H9 (cell line): ENCODE results near the gene SLC51A. TPM values are rescaled to one million over a fixed set of nuclear protein-coding genes. Genes with fewer than 3 reads are reported as not detected.

Experiments
- DNase-seq: peaks from one replicate; pipeline ENCODE4 v3.0.0-alpha.2; 2017
- H2AFZ ChIP-seq: one replicate; pipeline ENCODE4 v1.6.1; 2013; ENCODE audit warnings: mild to moderate bottlenecking, low read length, control low read depth, moderate library complexity
- H2AK5ac ChIP-seq: 2 replicates; pipeline ENCODE4 v1.6.1; 2013; ENCODE audit warnings: low read length, control low read depth, mixed read lengths; ENCODE audit not compliant: insufficient read length
- H2BK120ac ChIP-seq: one replicate; pipeline ENCODE4 v1.6.1; 2013; ENCODE audit warnings: low read depth, mild to moderate bottlenecking, low read length, control low read depth, inconsistent platforms; ENCODE audit not compliant: poor library complexity, severe bottlenecking
- H2BK12ac ChIP-seq: 2 replicates; pipeline ENCODE4 v1.6.1; 2013; ENCODE audit warnings: low read length, control low read depth, mixed read lengths, low read depth; ENCODE audit not compliant: insufficient read length
- H2BK15ac ChIP-seq: 2 replicates; pipeline ENCODE4 v1.6.1; 2013; ENCODE audit warnings: low read depth, low read length, control low read depth
- H2BK20ac ChIP-seq: one replicate; pipeline ENCODE4 v1.6.1; 2013; ENCODE audit warnings: low read depth, mild to moderate bottlenecking, low read length, control low read depth, inconsistent platforms; ENCODE audit not compliant: poor library complexity, severe bottlenecking
- H2BK5ac ChIP-seq: 2 replicates; pipeline ENCODE4 v1.6.1; 2013; ENCODE audit warnings: low read length, control low read depth, mixed read lengths; ENCODE audit not compliant: insufficient read length
- H3K14ac ChIP-seq: 2 replicates; pipeline ENCODE4 v1.6.1; 2013; ENCODE audit warnings: low read length, control low read depth; ENCODE audit not compliant: insufficient read depth
- H3K18ac ChIP-seq: 2 replicates; pipeline ENCODE4 v1.6.1; 2013; ENCODE audit warnings: low read depth, mild to moderate bottlenecking, mixed read lengths, low read length, control low read depth; ENCODE audit not compliant: insufficient read length
- H3K23ac ChIP-seq: 2 replicates; pipeline ENCODE4 v1.6.1; 2013; ENCODE audit warnings: low read length, control low read depth, mixed read lengths, low read depth; ENCODE audit not compliant: insufficient read length
- H3K23me2 ChIP-seq: 2 replicates; pipeline ENCODE4 v1.6.1; 2013; ENCODE audit warnings: low read depth, mild to moderate bottlenecking, mixed read lengths, low read length, control low read depth; ENCODE audit not compliant: insufficient read length, poor library complexity, severe bottlenecking
- H3K27ac ChIP-seq: 2 replicates; pipeline ENCODE4 v1.5.1; 2013; ENCODE audit warnings: low read length, control low read depth, mixed read lengths, low read depth; ENCODE audit not compliant: insufficient read length
- H3K27me3 ChIP-seq: 2 replicates; pipeline ENCODE4 v1.6.1; 2013; ENCODE audit warnings: low read length, control low read depth, inconsistent platforms; ENCODE audit not compliant: insufficient read depth
- H3K4ac ChIP-seq: 2 replicates; pipeline ENCODE4 v1.6.1; 2013; ENCODE audit warnings: low read depth, mild to moderate bottlenecking, control low read depth, inconsistent platforms, low read length, moderate library complexity
- H3K4me1 ChIP-seq: 2 replicates; pipeline ENCODE4 v1.6.1; 2013; ENCODE audit warnings: low read length, control low read depth, inconsistent platforms; ENCODE audit not compliant: insufficient read depth
- H3K4me2 ChIP-seq: 2 replicates; pipeline ENCODE4 v1.6.1; 2013; ENCODE audit warnings: low read length, control low read depth, mixed read lengths; ENCODE audit not compliant: insufficient read length, insufficient read depth
- H3K56ac ChIP-seq: 2 replicates; pipeline ENCODE4 v1.6.1; 2013; ENCODE audit warnings: low read depth, mild to moderate bottlenecking, mixed read lengths, low read length, control low read depth; ENCODE audit not compliant: insufficient read length
- H3K79me1 ChIP-seq: 2 replicates; pipeline ENCODE4 v1.6.1; 2013; ENCODE audit warnings: low read depth, mild to moderate bottlenecking, moderate library complexity, low read length, control low read depth, inconsistent platforms; ENCODE audit not compliant: insufficient read depth, poor library complexity, severe bottlenecking
- H3K79me2 ChIP-seq: 2 replicates; pipeline ENCODE4 v1.6.1; 2013; ENCODE audit warnings: low read length, control low read depth, inconsistent platforms; ENCODE audit not compliant: insufficient read depth
- H3K9ac ChIP-seq: 2 replicates; pipeline ENCODE4 v1.6.1; 2013; ENCODE audit warnings: low read length, control low read depth, mixed read lengths; ENCODE audit not compliant: insufficient read length; ENCODE audit errors: extremely low read depth
- H3K9me3 ChIP-seq: one replicate; pipeline ENCODE4 v1.6.1; 2013; ENCODE audit warnings: low read depth, low read length, inconsistent platforms; ENCODE audit not compliant: control insufficient read depth
- H3T11ph ChIP-seq: one replicate; pipeline ENCODE4 v1.6.1; 2013; ENCODE audit warnings: mild to moderate bottlenecking, low read length, control low read depth, inconsistent platforms
- H4K20me1 ChIP-seq: one replicate; pipeline ENCODE4 v1.6.1; 2013; ENCODE audit not compliant: control insufficient read depth, insufficient read length, insufficient read depth
- H4K5ac ChIP-seq: 2 replicates; pipeline ENCODE4 v1.6.1; 2013; ENCODE audit warnings: low read depth, mild to moderate bottlenecking, mixed read lengths, low read length, control low read depth; ENCODE audit not compliant: insufficient read length
- H4K8ac ChIP-seq: replicated peaks from 2 replicates; pipeline ENCODE4 v1.6.1; 2013; ENCODE audit warnings: low read length, control low read depth, mixed read lengths, low read depth; ENCODE audit not compliant: insufficient read length
- H4K91ac ChIP-seq: 2 replicates; pipeline ENCODE4 v1.6.1; 2013; ENCODE audit warnings: low read depth, mild to moderate bottlenecking, moderate library complexity, mixed read lengths, low read length, control low read depth; ENCODE audit not compliant: insufficient read length
- H3K27ac Mint-ChIP-seq, 3 experiments: 2 replicates in 2 of 3; 3 replicates in 1 of 3; pipeline ENCODE4 v1.8.0; 2020 to 2021; ENCODE audit warnings: mixed read lengths in 3 of 3, mild to moderate bottlenecking in 1 of 3, moderate library complexity in 1 of 3
- H3K27me3 Mint-ChIP-seq: 2 replicates; pipeline ENCODE4 v1.8.0; 2021; ENCODE audit warnings: low read depth, mild to moderate bottlenecking, moderate library complexity, mixed read lengths
- H3K36me3 Mint-ChIP-seq, 3 experiments: 2 replicates in 2 of 3; 3 replicates in 1 of 3; pipeline ENCODE4 v1.8.0; 2020 to 2021; ENCODE audit warnings: low read depth in 3 of 3, mixed read lengths in 3 of 3; ENCODE audit not compliant: insufficient read depth in 1 of 3
- H3K4me1 Mint-ChIP-seq, 2 experiments: 2 replicates each; pipeline ENCODE4 v1.8.0; 2020; ENCODE audit warnings: mixed read lengths in 2 of 2
- H3K4me3 Mint-ChIP-seq, 2 experiments: 2 replicates in 1 of 2; 3 replicates in 1 of 2; pipeline ENCODE4 v1.8.0; 2020 to 2021; ENCODE audit warnings: mild to moderate bottlenecking in 2 of 2, mixed read lengths in 2 of 2, moderate library complexity in 1 of 2
- H3K9me3 Mint-ChIP-seq, 2 experiments: 2 replicates in 1 of 2; 3 replicates in 1 of 2; pipeline ENCODE4 v1.8.0; 2020; ENCODE audit warnings: mild to moderate bottlenecking in 2 of 2, mixed read lengths in 2 of 2, moderate library complexity in 1 of 2
- WGBS: extraction: QIAGEN DNeasy Blood & Tissue Kit; methylation state at CpG from one replicate; pipeline ENCODE4 v1.1.7; 2013; ENCODE audit warnings: missing lambda C conversion rate, low lambda C conversion rate, mixed read lengths; ENCODE audit not compliant: insufficient read length; ENCODE audit errors: extremely low coverage; 5-methylcytosine and 5-hydroxymethylcytosine counted together
- total RNA-seq: library from RNA; stranded (reverse); gene quantifications from 2 replicates; pipeline ENCODE4 v1.2.1, GENCODE V29; 2021
- TF ChIP-seq, protein P1 (sequence below): fragments of 200-600 bp; sonication (generic); conservative IDR thresholded peaks from 3 replicates; pipeline ENCODE4 v1.8.0; 2021; ENCODE audit warnings: antibody characterized with exemption, mild to moderate bottlenecking

The SLC51A gene
- total RNA-seq, 1 experiment from 2014 or later = 5.6 TPM

GRCh38 chr3:196193133-196193735 lies 23.1 kb upstream of the SLC51A start:
- Histone ChIP-seq H2BK5ac (no peak overlapping the region), H3K79me2 (no peaks in the 10 kb centered on the region), H3T11ph (no peak overlapping the region), H3K79me1 (no peaks in the 10 kb centered on the region), H3K27ac (no peak overlapping the region), H3K18ac (no peak overlapping the region), H2AK5ac (no peak overlapping the region), H4K5ac (no peak overlapping the region), H2BK20ac (no peak overlapping the region), H3K9me3 (no peaks in the 10 kb centered on the region), H3K9ac (no peak overlapping the region), H2AFZ (no peak overlapping the region), H3K14ac (no peak overlapping the region), H2BK15ac (no peak overlapping the region), H3K4ac (no peak overlapping the region), H4K8ac (no peak overlapping the region), H3K56ac (no peak overlapping the region), H3K4me2 (no peak overlapping the region), H4K20me1 (no peaks in the 10 kb centered on the region), H3K27me3 (no peaks in the 10 kb centered on the region), H3K4me1 (no peaks in the 10 kb centered on the region), H2BK12ac (no peak overlapping the region), H4K91ac (no peak overlapping the region), H3K23ac (no peak overlapping the region), H3K23me2 (no peaks in the 10 kb centered on the region), H2BK120ac (no peak overlapping the region)
- no peak for DNase-seq
- no CpG with 5 or more reads among the region's 15 CpGs for WGBS
- TF ChIP-seq, protein P1, sequence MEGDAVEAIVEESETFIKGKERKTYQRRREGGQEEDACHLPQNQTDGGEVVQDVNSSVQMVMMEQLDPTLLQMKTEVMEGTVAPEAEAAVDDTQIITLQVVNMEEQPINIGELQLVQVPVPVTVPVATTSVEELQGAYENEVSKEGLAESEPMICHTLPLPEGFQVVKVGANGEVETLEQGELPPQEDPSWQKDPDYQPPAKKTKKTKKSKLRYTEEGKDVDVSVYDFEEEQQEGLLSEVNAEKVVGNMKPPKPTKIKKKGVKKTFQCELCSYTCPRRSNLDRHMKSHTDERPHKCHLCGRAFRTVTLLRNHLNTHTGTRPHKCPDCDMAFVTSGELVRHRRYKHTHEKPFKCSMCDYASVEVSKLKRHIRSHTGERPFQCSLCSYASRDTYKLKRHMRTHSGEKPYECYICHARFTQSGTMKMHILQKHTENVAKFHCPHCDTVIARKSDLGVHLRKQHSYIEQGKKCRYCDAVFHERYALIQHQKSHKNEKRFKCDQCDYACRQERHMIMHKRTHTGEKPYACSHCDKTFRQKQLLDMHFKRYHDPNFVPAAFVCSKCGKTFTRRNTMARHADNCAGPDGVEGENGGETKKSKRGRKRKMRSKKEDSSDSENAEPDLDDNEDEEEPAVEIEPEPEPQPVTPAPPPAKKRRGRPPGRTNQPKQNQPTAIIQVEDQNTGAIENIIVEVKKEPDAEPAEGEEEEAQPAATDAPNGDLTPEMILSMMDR = no peak
- peaks cover 5 to 14% of the 10 kb centered on the region in 2 experiments; a peak in 3 of 4 replicates for H3K4me1 Mint-ChIP-seq
- H3K36me3 Mint-ChIP-seq = no peaks in the 10 kb centered on the region
- no peaks in the 10 kb centered on the region for H3K27me3 Mint-ChIP-seq
- H3K9me3 Mint-ChIP-seq = no peaks in the 10 kb centered on the region
- no peak overlapping the region; a peak in 1 of 7 replicates for H3K27ac Mint-ChIP-seq
- H3K4me3 Mint-ChIP-seq = no peak overlapping the region
